Retinal pigment epithelial cell (primary cell): ENCODE measurements around the gene FAM186B.

Source experiments
- DNase-seq: peaks from one replicate; pipeline ENCODE4 v3.0.0-alpha.2; 2010; ENCODE audit warnings: low read depth
- H3K4me3 ChIP-seq: 2 replicates; pipeline ENCODE4 v1.5.1; 2011; ENCODE audit warnings: mild to moderate bottlenecking, low read length, control low read depth, moderate library complexity
- TF ChIP-seq, protein P1 (sequence below): conservative IDR thresholded peaks from 2 replicates; pipeline ENCODE4 v1.5.1; 2011; ENCODE audit warnings: low read depth, low read length, control low read depth, inconsistent platforms

The FAM186B gene

GRCh38 chr12:49540229-49541139 is 65.0 kb downstream of the FAM186B start:
- DNase-seq, result no peak
- no peak overlapping the region for H3K4me3 ChIP-seq
- TF ChIP-seq, protein P1, sequence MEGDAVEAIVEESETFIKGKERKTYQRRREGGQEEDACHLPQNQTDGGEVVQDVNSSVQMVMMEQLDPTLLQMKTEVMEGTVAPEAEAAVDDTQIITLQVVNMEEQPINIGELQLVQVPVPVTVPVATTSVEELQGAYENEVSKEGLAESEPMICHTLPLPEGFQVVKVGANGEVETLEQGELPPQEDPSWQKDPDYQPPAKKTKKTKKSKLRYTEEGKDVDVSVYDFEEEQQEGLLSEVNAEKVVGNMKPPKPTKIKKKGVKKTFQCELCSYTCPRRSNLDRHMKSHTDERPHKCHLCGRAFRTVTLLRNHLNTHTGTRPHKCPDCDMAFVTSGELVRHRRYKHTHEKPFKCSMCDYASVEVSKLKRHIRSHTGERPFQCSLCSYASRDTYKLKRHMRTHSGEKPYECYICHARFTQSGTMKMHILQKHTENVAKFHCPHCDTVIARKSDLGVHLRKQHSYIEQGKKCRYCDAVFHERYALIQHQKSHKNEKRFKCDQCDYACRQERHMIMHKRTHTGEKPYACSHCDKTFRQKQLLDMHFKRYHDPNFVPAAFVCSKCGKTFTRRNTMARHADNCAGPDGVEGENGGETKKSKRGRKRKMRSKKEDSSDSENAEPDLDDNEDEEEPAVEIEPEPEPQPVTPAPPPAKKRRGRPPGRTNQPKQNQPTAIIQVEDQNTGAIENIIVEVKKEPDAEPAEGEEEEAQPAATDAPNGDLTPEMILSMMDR, result no peak

DNA sequence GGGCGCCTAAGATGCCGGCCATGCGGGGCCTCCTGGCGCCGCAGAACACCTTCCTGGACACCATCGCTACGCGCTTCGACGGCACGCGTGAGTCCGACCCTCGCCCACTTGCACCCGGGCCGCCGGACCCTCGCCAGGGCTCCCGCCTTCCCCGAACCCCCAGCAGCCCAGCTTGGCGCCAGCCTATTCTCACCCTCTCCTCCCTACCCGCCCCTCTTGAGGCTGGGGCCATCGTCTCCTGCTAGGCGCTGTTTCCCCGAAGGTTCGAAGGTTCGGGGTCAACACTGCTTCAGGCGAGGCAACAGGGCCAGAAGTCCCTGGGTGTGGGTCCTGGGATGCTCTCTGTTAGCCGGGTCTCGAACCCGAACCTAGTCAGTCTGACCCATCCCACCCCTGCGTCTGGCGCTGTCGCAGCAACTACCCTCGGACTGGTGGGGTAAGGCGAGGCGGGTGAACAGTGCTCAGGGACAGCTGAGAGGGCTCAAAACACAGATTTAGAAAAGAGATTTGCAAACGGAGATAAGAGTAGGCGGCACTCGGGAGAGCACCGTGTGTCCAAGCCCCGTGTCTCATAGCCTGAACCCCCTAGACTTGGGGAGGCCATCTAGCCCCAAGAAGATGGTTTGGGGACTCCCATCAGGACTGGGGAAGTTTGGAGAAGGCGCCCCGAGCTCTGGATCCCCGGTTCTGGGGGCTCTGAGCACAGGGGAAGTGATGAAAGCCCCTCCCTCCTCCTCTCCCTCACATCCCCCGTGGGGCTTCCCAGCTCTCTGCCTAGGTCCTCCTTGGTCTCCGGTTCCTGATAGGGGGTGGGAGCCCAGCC is 65.8 kb downstream of the FAM186B start:
- DNase-seq, result no peak
- H3K4me3 ChIP-seq, result no peak overlapping the region
- TF ChIP-seq, protein P1, result no peak

GRCh38 chr12:49538510-49539403 is 66.7 kb downstream of the FAM186B start, which contains the start of gene KCNH3:
TSS of gene KCNH3 (plus strand) at chr12:49539030. CDS start at chr12:49539417, 387 bp downstream.
- H3K4me3 ChIP-seq, result peak within 1 kb of the TSS; percentile 37
- TF ChIP-seq, protein P1, result no peak
- no peak for DNase-seq

DNA sequence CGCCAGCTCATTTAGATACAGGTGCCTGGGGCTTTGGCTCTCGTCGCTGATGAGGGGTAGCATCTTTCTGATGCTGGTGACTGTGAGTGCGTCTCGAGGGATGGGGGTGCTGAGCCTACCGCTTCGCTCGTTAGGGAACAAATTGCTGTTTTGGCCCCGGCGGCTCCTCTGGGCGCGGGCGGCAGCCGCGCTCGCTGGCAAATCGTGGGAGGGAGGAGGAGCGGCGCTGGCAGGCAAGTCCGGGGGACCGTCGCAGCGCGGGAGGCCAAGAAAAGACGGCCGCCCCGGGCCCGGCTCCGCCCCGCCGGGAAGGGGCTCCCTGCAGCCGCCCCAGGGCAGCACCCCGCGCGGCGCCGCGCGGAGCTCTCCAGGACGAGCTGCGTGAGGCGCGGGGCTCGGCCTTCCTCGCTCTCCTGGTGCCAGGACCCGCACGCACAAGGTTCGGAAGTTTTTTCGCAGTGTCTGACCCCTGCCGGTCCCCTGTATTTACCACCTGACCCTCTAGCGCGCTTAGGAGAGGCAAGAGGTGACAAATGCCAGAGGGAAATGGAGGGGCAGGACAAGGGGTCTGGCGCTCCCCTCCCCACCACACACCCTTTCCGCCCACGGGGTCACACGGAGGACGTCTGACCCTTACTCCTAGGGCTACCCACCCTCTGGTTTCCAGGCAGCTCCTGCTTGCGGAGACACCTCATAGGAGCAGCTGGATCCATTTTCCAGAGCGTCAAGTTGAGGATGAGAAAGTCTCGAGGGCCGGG is 67.5 kb downstream of the FAM186B start:
- TF ChIP-seq, protein P1, result no peak
- peak overlapping the region; percentile 37 for H3K4me3 ChIP-seq
- no peak for DNase-seq
